RPMI8226 (cell line): ENCODE data around the gene COL4A2.

Experiments used
- DNase-seq: peaks from one replicate; pipeline ENCODE4 v3.0.0-alpha.2; 2015

Gene COL4A2

GRCh38 chr13:110548891-110549794, 242.1 kb downstream of the COL4A2 start:
- DNase-seq: no peak

GRCh38 chr13:110549795-110550160, 242.7 kb downstream of the COL4A2 start:
- no peak for DNase-seq

- no peak for DNase-seq
Observed at GRCh38 chr13:110551284-110551683, 244.2 kb downstream of the COL4A2 start.

GRCh38 chr13:110552767-110553166, 245.7 kb downstream of the COL4A2 start:
- DNase-seq: no peak

GRCh38 chr13:110553417-110553816, 246.3 kb downstream of the COL4A2 start:
- DNase-seq: no peak

GRCh38 chr13:110554227-110554836, 247.2 kb downstream of the COL4A2 start:
- DNase-seq: no peak

GRCh38 chr13:110554946-110555345, 247.9 kb downstream of the COL4A2 start:
- DNase-seq: no peak

GRCh38 chr13:110555601-110556223, 248.6 kb downstream of the COL4A2 start:
- DNase-seq: peak; percentile 89

GRCh38 chr13:110556224-110556606, 249.1 kb downstream of the COL4A2 start:
- no peak for DNase-seq

- DNase-seq: no peak
Observed at GRCh38 chr13:110557082-110557481, 250.0 kb downstream of the COL4A2 start.

GRCh38 chr13:110557610-110558305, 250.7 kb downstream of the COL4A2 start:
- DNase-seq: no peak

- DNase-seq: no peak
Observed at GRCh38 chr13:110559429-110559943, 252.4 kb downstream of the COL4A2 start.

- DNase-seq: no peak
Observed at GRCh38 chr13:110559986-110560385, 252.9 kb downstream of the COL4A2 start.

GRCh38 chr13:110560601-110561343, 253.7 kb downstream of the COL4A2 start:
- peak; percentile 28 for DNase-seq

- DNase-seq: peak; percentile 83
Observed at GRCh38 chr13:110561344-110562035, 254.4 kb downstream of the COL4A2 start, which contains the start of gene RAB20. Gene RAB20 (minus strand): TSS chr13:110561722. CDS start chr13:110561519, 203 bp downstream.

- no peak for DNase-seq
Observed at GRCh38 chr13:110562036-110562597, 255.0 kb downstream of the COL4A2 start.
